K562 (cell line): Measurements from ENCODE around the gene AJM1. TPM values are rescaled to one million over a fixed set of nuclear protein-coding genes. Genes with fewer than 3 reads are reported as not detected.

Experiments
- CBFA2T3 ChIP-seq: fragments of 450-650 bp; IDR thresholded peaks from 2 replicates; pipeline ENCODE4 v1.6.1; 2017
- CC2D1A ChIP-seq: fragments of 450-650 bp; IDR thresholded peaks from 2 replicates; pipeline ENCODE4 v1.6.1; 2017; ENCODE audit warnings: mild to moderate bottlenecking
- CTBP1 ChIP-seq: fragments of 450-650 bp; IDR thresholded peaks from 2 replicates; pipeline ENCODE4 v1.6.1; 2016; ENCODE audit warnings: borderline replicate concordance
- FIP1L1 ChIP-seq: fragments of 200-400 bp; formaldehyde crosslinking; IDR thresholded peaks from 2 replicates; pipeline ENCODE4 v1.6.1; 2018; ENCODE audit warnings: mild to moderate bottlenecking, low read depth, low read length; ENCODE audit not compliant: poor library complexity, severe bottlenecking
- FOXJ3 ChIP-seq: sonication (generic); formaldehyde crosslinking; IDR thresholded peaks from 2 replicates; pipeline ENCODE4 v1.4.0; 2020; ENCODE audit warnings: mild to moderate bottlenecking, missing genetic modification reagents
- HSF4 ChIP-seq: fragments of 250-450 bp; sonication (Bioruptor Pico); IDR thresholded peaks from 2 replicates; pipeline ENCODE4 v2.1.2; 2022; ENCODE audit warnings: mild to moderate bottlenecking, moderate library complexity, borderline replicate concordance
- KAT2B ChIP-seq: IDR thresholded peaks from one replicate; pipeline ENCODE4 v1.6.1; 2012; ENCODE audit warnings: low read depth, mild to moderate bottlenecking, control low read depth, inconsistent platforms, low read length, moderate library complexity
- KDM4B ChIP-seq, 2 experiments: fragments of 450-650 bp in 1 of 2; sonication (generic) in 1 of 2; IDR thresholded peaks; 2 replicates each; pipeline ENCODE4 v1.6.1; 2016 to 2017; ENCODE audit warnings: borderline replicate concordance in 2 of 2, antibody characterized with exemption in 1 of 2, low read depth in 1 of 2, mild to moderate bottlenecking in 1 of 2
- MCM7 ChIP-seq, 2 experiments: fragments of 450-650 bp; IDR thresholded peaks; 2 replicates each; pipeline ENCODE4 v1.6.1; 2016 to 2018
- NFIC ChIP-seq: fragments of 450-650 bp; IDR thresholded peaks from 2 replicates; pipeline ENCODE4 v1.6.1; 2017; ENCODE audit warnings: mild to moderate bottlenecking, inconsistent platforms
- ZC3H8 ChIP-seq: fragments of 450-650 bp; IDR thresholded peaks from 2 replicates; pipeline ENCODE4 v1.6.1; 2017
- ZNF444 ChIP-seq: fragments of 250-450 bp; sonication (Bioruptor Pico); IDR thresholded peaks from 2 replicates; pipeline ENCODE4 v1.4.0; 2020; ENCODE audit warnings: mild to moderate bottlenecking, moderate library complexity
- polyA plus RNA-seq, 8 experiments: library from polyadenylated mRNA; depleted of rRNA in 4 of 8; stranded (reverse) in 5 of 8; unstranded in 3 of 8; fragments of >200 nt; fragmentation: Nextera tagmentation in 2 of 8; fragmentation: Illumina TruSeq in 1 of 8; extraction: Ambion mirVana in 2 of 8; extraction: Trizol in 1 of 8; gene quantifications; 2 replicates each; pipeline versions ENCODE4 v1.2.1 to v1.2.3, GENCODE V29; 2011 to 2014; ENCODE audit warnings: inconsistent platforms in 1 of 8, missing spikeins in 1 of 8
- total RNA-seq, 7 experiments: library from RNA; depleted of rRNA in 6 of 7; stranded (reverse); fragments of >200 nt in 6 of 7; fragmentation: Illumina TruSeq in 2 of 7; extraction: Trizol in 2 of 7; gene quantifications; 2 replicates each; pipeline versions ENCODE4 v1.2.1 to v1.2.3, GENCODE V29; 2011 to 2021; ENCODE audit warnings: low replicate concordance in 1 of 7
- TF ChIP-seq, protein P1 (sequence below): sonication (generic); formaldehyde crosslinking; IDR thresholded peaks from 2 replicates; pipeline ENCODE4 v1.8.1; 2023; ENCODE audit warnings: mild to moderate bottlenecking, missing genetic modification reagents
- TF ChIP-seq, protein P2 (sequence below): IDR thresholded peaks from 3 replicates; pipeline ENCODE4 v1.6.1; 2011; ENCODE audit warnings: borderline replicate concordance, mild to moderate bottlenecking; ENCODE audit not compliant: insufficient read length, insufficient read depth
- TF ChIP-seq, protein P3 (sequence below): fragments of 250-450 bp; sonication (Bioruptor Pico); IDR thresholded peaks from 2 replicates; pipeline ENCODE4 v1.4.0; 2020; ENCODE audit warnings: mild to moderate bottlenecking, moderate library complexity, borderline replicate concordance
- TF ChIP-seq, protein P4 (sequence below): fragments of 250-450 bp; sonication (Bioruptor Pico); IDR thresholded peaks from 2 replicates; pipeline ENCODE4 v1.5.0; 2021; ENCODE audit warnings: mild to moderate bottlenecking, borderline replicate concordance
- TF ChIP-seq, protein P5 (sequence below): fragments of 450-650 bp; formaldehyde crosslinking; IDR thresholded peaks from 2 replicates; pipeline ENCODE4 v1.4.0; 2022; ENCODE audit warnings: missing genetic modification characterization

AJM1 gene
- total and polyA plus RNA-seq, 9 of the 15 experiments (the other 6 are each of a cell fraction or from before 2014, with no cell fraction given), result 0.01 to 3.7 (median 0.65) TPM; not detected in 1

DNA sequence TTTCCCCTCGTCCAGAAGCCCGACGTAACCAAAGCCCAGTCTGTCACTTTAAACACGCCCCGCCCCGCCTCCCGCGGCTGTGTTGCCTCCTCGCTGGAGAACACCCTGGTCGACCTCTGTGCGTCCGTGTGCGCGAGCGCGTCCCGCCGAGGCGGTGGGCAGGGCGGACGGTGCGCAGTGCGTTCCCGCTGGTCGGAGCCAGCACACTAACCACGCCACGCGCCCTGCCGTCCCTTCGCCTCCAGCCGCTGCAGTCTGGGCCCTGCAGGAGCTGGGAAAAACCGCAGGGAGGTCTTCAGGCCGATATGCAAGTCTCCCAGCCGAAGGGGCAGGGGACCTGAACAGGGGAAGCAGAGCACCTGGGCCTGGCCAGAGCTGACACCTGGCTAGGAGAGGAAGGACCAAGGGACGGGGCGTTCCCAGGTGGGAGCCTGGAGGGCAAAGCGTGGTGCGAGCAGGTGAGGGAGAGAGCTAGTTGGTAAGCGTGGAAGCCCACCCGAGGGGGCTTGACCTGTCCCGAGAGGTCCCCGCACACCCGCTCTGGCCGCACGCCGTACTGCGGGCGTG, 5.6 kb downstream of the AJM1 start (continued):
- TF ChIP-seq ZNF444 (CRISPR knock-in tag) (no peak), CC2D1A (no peak), CBFA2T3 (no peak), HSF4 (no peak), CTBP1 (peak; percentile 85), NFIC (no peak; the same call in none of the 2 replicates), MCM7 (IDR thresholded peaks at IDR 0.05) (no peak), FIP1L1 (peak; percentile 29), ZC3H8 (no peak), KDM4B (IDR thresholded peaks at IDR 0.05; ENCODE audit: borderline replicate concordance in 2 of 2, low read depth in 1 of 2) (no peak; a peak in 1 of 4 replicates), KAT2B (no peak), FOXJ3 (CRISPR knock-in tag) (no peak)
- TF ChIP-seq, protein P1, sequence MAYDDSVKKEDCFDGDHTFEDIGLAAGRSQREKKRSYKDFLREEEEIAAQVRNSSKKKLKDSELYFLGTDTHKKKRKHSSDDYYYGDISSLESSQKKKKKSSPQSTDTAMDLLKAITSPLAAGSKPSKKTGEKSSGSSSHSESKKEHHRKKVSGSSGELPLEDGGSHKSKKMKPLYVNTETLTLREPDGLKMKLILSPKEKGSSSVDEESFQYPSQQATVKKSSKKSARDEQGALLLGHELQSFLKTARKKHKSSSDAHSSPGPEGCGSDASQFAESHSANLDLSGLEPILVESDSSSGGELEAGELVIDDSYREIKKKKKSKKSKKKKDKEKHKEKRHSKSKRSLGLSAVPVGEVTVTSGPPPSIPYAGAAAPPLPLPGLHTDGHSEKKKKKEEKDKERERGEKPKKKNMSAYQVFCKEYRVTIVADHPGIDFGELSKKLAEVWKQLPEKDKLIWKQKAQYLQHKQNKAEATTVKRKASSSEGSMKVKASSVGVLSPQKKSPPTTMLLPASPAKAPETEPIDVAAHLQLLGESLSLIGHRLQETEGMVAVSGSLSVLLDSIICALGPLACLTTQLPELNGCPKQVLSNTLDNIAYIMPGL, result peak; percentile 76
- TF ChIP-seq, protein P2, sequence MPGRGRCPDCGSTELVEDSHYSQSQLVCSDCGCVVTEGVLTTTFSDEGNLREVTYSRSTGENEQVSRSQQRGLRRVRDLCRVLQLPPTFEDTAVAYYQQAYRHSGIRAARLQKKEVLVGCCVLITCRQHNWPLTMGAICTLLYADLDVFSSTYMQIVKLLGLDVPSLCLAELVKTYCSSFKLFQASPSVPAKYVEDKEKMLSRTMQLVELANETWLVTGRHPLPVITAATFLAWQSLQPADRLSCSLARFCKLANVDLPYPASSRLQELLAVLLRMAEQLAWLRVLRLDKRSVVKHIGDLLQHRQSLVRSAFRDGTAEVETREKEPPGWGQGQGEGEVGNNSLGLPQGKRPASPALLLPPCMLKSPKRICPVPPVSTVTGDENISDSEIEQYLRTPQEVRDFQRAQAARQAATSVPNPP, result no peak
- TF ChIP-seq, protein P3, sequence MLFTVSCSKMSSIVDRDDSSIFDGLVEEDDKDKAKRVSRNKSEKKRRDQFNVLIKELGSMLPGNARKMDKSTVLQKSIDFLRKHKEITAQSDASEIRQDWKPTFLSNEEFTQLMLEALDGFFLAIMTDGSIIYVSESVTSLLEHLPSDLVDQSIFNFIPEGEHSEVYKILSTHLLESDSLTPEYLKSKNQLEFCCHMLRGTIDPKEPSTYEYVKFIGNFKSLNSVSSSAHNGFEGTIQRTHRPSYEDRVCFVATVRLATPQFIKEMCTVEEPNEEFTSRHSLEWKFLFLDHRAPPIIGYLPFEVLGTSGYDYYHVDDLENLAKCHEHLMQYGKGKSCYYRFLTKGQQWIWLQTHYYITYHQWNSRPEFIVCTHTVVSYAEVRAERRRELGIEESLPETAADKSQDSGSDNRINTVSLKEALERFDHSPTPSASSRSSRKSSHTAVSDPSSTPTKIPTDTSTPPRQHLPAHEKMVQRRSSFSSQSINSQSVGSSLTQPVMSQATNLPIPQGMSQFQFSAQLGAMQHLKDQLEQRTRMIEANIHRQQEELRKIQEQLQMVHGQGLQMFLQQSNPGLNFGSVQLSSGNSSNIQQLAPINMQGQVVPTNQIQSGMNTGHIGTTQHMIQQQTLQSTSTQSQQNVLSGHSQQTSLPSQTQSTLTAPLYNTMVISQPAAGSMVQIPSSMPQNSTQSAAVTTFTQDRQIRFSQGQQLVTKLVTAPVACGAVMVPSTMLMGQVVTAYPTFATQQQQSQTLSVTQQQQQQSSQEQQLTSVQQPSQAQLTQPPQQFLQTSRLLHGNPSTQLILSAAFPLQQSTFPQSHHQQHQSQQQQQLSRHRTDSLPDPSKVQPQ (CRISPR knock-in tag), result no peak
- TF ChIP-seq, protein P4, sequence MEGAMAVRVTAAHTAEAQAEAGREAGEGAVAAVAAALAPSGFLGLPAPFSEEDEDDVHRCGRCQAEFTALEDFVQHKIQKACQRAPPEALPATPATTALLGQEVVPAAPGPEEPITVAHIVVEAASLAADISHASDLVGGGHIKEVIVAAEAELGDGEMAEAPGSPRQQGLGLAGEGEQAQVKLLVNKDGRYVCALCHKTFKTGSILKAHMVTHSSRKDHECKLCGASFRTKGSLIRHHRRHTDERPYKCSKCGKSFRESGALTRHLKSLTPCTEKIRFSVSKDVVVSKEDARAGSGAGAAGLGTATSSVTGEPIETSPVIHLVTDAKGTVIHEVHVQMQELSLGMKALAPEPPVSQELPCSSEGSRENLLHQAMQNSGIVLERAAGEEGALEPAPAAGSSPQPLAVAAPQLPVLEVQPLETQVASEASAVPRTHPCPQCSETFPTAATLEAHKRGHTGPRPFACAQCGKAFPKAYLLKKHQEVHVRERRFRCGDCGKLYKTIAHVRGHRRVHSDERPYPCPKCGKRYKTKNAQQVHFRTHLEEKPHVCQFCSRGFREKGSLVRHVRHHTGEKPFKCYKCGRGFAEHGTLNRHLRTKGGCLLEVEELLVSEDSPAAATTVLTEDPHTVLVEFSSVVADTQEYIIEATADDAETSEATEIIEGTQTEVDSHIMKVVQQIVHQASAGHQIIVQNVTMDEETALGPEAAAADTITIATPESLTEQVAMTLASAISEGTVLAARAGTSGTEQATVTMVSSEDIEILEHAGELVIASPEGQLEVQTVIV (CRISPR knock-in tag), result no peak
- TF ChIP-seq, protein P5, sequence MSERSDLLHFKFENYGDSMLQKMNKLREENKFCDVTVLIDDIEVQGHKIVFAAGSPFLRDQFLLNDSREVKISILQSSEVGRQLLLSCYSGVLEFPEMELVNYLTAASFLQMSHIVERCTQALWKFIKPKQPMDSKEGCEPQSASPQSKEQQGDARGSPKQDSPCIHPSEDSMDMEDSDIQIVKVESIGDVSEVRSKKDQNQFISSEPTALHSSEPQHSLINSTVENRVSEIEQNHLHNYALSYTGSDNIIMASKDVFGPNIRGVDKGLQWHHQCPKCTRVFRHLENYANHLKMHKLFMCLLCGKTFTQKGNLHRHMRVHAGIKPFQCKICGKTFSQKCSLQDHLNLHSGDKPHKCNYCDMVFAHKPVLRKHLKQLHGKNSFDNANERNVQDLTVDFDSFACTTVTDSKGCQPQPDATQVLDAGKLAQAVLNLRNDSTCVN (CRISPR knock-in tag), result no peak
